ENCODE data around the gene WDFY1. TPM values are rescaled to one million over a fixed set of nuclear protein-coding genes. Genes with fewer than 3 reads are reported as not detected.

WDFY1 gene
- polyA plus RNA-seq, 3 donors: 31.7 to 59.8 (median 40.7) TPM

- no CpG with 5 or more reads among the region's 1 CpG for WGBS (ENCODE audit: insufficient coverage)
- H3K9me3 Mint-ChIP-seq: peaks cover 0 to 10% (median 5%) of the 10 kb centered on the region in 7 donors
- no peaks in the 10 kb centered on the region for H3K27me3 Mint-ChIP-seq (ENCODE audit: low read depth in 3 of 3)
- intact Hi-C loops (cut with micrococcal nuclease): no loop called here
- Histone ChIP-seq H2AFZ (ENCODE audit: insufficient read depth, low read depth, low read length, poor library complexity, severe bottlenecking) (no peak overlapping the region), H3K27me3 (ENCODE audit: control insufficient read depth in 2 of 2, insufficient read depth in 2 of 2, low read length in 2 of 2) (no peaks in the 10 kb centered on the region), H3K27ac (ENCODE audit: low read depth in 1 of 2, low read length in 2 of 2) (peak overlapping the region in 1 of 2 donors; percentile 15), H3K9ac (ENCODE audit: insufficient read depth, low read length, poor library complexity, severe bottlenecking) (no peak overlapping the region), H4K20me1 (ENCODE audit: insufficient read depth, low read length) (peaks cover 94% of the 10 kb centered on the region), H3K4me1 (ENCODE audit: control insufficient read depth in 1 of 2, insufficient read depth in 2 of 2, low read length in 2 of 2) (peaks cover 14 to 39% of the 10 kb centered on the region in 2 donors), H3K9me3 (replicated peaks in 1 of 2; ENCODE audit: control insufficient read depth in 1 of 2, insufficient read depth in 1 of 2, low read length in 2 of 2) (no peaks in the 10 kb centered on the region), H3K4me3 (replicated peaks in 1 of 3; ENCODE audit: low read depth in 2 of 3, low read length in 3 of 3) (no peak overlapping the region), H3K36me3 (replicated peaks in 1 of 2; ENCODE audit: control insufficient read depth in 1 of 2, insufficient read depth in 2 of 2, low read length in 2 of 2) (no peaks in the 10 kb centered on the region), H3K79me2 (ENCODE audit: insufficient read depth, low read length) (peaks cover 99% of the 10 kb centered on the region), H3K4me2 (replicated peaks; ENCODE audit: extremely low read depth, low read length, poor library complexity, severe bottlenecking) (no peak overlapping the region)
- DNase-seq: no peak
- TF ChIP-seq, protein P1, sequence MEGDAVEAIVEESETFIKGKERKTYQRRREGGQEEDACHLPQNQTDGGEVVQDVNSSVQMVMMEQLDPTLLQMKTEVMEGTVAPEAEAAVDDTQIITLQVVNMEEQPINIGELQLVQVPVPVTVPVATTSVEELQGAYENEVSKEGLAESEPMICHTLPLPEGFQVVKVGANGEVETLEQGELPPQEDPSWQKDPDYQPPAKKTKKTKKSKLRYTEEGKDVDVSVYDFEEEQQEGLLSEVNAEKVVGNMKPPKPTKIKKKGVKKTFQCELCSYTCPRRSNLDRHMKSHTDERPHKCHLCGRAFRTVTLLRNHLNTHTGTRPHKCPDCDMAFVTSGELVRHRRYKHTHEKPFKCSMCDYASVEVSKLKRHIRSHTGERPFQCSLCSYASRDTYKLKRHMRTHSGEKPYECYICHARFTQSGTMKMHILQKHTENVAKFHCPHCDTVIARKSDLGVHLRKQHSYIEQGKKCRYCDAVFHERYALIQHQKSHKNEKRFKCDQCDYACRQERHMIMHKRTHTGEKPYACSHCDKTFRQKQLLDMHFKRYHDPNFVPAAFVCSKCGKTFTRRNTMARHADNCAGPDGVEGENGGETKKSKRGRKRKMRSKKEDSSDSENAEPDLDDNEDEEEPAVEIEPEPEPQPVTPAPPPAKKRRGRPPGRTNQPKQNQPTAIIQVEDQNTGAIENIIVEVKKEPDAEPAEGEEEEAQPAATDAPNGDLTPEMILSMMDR (IDR thresholded peaks at IDR 0.05): no peak
- no peak overlapping the region for H3K27ac Mint-ChIP-seq
- H3K4me1 Mint-ChIP-seq: peaks cover 63% of the 10 kb centered on the region
- H3K36me3 Mint-ChIP-seq: peaks cover 9 to 13% of the 10 kb centered on the region in 2 donors
- no peak overlapping the region for H3K4me3 Mint-ChIP-seq
These were observed 7.6 kb downstream of the WDFY1 start for GRCh38 chr2:223937535-223937934.

DNA sequence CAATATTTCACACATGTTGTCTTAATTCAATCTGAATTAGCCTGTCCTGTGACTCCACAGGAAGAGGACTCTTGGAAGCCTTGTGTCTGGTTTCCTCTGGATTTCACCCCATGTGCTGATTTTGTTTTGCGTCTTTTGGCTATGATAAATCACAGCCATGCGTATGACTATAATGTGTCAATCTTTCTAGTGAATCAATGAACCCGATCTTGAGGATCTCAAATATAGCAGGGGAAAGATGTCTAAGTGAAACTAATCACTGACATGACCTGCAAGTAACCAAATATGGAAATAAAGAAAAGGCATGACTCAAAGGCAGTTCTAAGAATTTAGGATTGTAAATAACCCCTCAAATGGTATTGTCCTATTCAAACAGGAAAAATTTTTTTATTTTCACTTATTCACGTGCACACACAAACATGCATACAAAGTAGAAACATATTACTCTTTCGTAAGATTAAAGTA lies 8.2 kb downstream of the WDFY1 start:
- H2AFZ ChIP-seq (ENCODE audit: insufficient read depth, low read depth, low read length, poor library complexity, severe bottlenecking): no peak overlapping the region
- Mint-ChIP-seq H3K9me3 (peaks cover 0 to 10% (median 5%) of the 10 kb centered on the region in 7 donors), H3K36me3 (peaks cover 9 to 12% of the 10 kb centered on the region in 2 donors), H3K4me1 (peaks cover 65% of the 10 kb centered on the region), H3K27me3 (ENCODE audit: low read depth in 3 of 3) (no peaks in the 10 kb centered on the region), H3K27ac (peak overlapping the region in 2 of 7 donors; percentile 0 to 54), H3K4me3 (no peak overlapping the region)
- no peaks in the 10 kb centered on the region for H3K9me3 ChIP-seq (replicated peaks in 1 of 2; ENCODE audit: control insufficient read depth in 1 of 2, insufficient read depth in 1 of 2, low read length in 2 of 2)
- H3K4me2 ChIP-seq (replicated peaks; ENCODE audit: extremely low read depth, low read length, poor library complexity, severe bottlenecking): no peak overlapping the region
- peak overlapping the region in 1 of 2 donors; percentile 15 for H3K27ac ChIP-seq (ENCODE audit: low read depth in 1 of 2, low read length in 2 of 2)
- peaks cover 100% of the 10 kb centered on the region for H3K79me2 ChIP-seq (ENCODE audit: insufficient read depth, low read length)
- H3K27me3 ChIP-seq (ENCODE audit: control insufficient read depth in 2 of 2, insufficient read depth in 2 of 2, low read length in 2 of 2): no peaks in the 10 kb centered on the region
- H3K9ac ChIP-seq (ENCODE audit: insufficient read depth, low read length, poor library complexity, severe bottlenecking): no peak overlapping the region
- TF ChIP-seq, protein P1 (IDR thresholded peaks at IDR 0.05): no peak
- intact Hi-C loops (cut with micrococcal nuclease): no loop called here
- no peaks in the 10 kb centered on the region for H3K36me3 ChIP-seq (replicated peaks in 1 of 2; ENCODE audit: control insufficient read depth in 1 of 2, insufficient read depth in 2 of 2, low read length in 2 of 2)
- no peak for DNase-seq
- peaks cover 97% of the 10 kb centered on the region for H4K20me1 ChIP-seq (ENCODE audit: insufficient read depth, low read length)
- no CpG with 5 or more reads among the region's 5 CpGs for WGBS (ENCODE audit: insufficient coverage)
- H3K4me3 ChIP-seq (replicated peaks in 1 of 3; ENCODE audit: low read depth in 2 of 3, low read length in 3 of 3): no peak overlapping the region
- peaks cover 14 to 45% of the 10 kb centered on the region in 2 donors for H3K4me1 ChIP-seq (ENCODE audit: control insufficient read depth in 1 of 2, insufficient read depth in 2 of 2, low read length in 2 of 2)
